GM12801 (cell line): ENCODE measurements around the gene TRMU.

ENCODE experiments used
- TF ChIP-seq, protein P1 (sequence below): IDR thresholded peaks from one replicate; pipeline ENCODE4 v1.5.1; 2011; ENCODE audit warnings: control low read depth; ENCODE audit not compliant: insufficient read length; ENCODE audit errors: extremely low read depth

TRMU gene

GRCh38 chr22:46360891-46361290, 25.4 kb downstream of the TRMU start:
- TF ChIP-seq, protein P1, sequence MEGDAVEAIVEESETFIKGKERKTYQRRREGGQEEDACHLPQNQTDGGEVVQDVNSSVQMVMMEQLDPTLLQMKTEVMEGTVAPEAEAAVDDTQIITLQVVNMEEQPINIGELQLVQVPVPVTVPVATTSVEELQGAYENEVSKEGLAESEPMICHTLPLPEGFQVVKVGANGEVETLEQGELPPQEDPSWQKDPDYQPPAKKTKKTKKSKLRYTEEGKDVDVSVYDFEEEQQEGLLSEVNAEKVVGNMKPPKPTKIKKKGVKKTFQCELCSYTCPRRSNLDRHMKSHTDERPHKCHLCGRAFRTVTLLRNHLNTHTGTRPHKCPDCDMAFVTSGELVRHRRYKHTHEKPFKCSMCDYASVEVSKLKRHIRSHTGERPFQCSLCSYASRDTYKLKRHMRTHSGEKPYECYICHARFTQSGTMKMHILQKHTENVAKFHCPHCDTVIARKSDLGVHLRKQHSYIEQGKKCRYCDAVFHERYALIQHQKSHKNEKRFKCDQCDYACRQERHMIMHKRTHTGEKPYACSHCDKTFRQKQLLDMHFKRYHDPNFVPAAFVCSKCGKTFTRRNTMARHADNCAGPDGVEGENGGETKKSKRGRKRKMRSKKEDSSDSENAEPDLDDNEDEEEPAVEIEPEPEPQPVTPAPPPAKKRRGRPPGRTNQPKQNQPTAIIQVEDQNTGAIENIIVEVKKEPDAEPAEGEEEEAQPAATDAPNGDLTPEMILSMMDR, result no peak

GRCh38 chr22:46361826-46362202, 26.3 kb downstream of the TRMU start:
- TF ChIP-seq, protein P1, result no peak

DNA sequence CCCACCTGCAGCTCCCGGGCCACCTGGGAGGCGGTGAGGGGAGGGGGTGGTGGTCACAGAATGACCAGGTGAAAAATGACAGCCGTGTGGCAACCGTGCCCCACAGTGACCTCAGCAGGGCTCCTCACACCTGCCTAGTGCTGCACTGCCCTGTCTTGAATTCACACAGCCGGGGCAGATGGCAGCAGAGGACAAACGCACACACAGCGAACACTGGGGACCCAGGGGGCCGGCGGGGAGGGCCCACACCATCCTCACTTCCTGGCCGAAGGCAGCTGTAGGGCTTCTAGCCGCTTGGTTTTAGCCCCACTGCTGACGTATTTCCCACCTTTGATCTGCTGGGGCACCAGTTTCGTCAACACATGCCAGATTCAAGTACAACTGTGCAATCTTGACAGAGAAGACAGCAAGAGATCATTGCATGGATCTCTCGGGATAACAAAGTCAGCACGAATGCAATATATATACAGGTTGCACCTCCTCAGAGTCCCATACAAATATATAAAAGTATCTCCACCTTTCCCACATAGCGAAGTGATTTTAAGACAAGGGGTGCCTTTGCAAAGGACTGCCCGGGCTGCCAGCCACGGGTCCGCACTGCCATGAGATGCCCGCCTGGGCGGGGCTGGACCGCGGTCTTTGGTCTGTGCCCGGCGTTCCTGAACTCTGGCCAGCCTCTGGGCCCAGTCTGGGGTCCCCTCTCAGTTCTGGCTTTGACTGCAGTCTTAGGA, 26.9 kb downstream of the TRMU start:
- TF ChIP-seq, protein P1, result no peak

- TF ChIP-seq, protein P1, result no peak
Observed at GRCh38 chr22:46362934-46363515, 27.5 kb downstream of the TRMU start.

GRCh38 chr22:46363611-46364321, 28.3 kb downstream of the TRMU start:
- TF ChIP-seq, protein P1, result no peak

DNA sequence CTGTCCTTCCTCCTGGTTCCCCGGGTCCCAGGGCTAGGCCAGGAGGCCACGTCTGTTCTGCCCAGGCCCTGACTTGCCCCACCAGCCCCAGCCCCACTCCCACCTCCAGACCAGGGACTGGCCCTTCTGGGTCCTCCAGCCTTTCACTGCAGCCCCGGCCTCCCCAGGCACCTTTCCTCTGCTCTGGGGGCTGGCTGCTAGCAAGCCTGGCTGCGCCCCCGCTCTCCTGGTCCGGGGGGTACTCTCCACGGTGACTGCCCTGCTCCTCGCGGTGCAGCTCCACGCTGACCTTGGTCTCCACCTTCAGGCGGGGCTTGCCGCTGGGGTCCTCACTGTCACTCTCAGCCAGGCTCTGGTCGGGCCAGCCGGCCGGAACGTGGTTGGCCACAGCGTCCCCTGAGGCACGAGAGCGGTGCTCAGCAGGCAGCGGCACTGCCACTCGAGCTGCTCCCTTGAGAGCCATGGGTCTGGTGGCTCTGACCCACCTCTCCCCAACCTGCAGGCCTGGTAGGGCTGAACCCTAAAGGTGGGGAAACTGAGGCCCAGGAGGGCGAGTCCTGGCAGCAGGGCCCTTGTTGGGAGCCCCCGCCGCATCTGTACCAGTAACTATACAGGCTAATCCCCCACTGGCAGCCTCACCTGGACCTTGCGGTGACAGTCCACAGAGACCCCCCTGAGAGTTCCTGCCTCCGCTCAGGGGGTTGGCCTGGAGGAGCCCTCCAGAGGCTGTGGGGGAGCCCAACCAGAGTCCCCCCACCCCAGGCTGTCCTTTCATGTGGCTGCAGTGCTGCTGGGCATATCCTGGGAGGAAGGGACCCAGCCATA, 29.0 kb downstream of the TRMU start:
- TF ChIP-seq, protein P1, result no peak

DNA sequence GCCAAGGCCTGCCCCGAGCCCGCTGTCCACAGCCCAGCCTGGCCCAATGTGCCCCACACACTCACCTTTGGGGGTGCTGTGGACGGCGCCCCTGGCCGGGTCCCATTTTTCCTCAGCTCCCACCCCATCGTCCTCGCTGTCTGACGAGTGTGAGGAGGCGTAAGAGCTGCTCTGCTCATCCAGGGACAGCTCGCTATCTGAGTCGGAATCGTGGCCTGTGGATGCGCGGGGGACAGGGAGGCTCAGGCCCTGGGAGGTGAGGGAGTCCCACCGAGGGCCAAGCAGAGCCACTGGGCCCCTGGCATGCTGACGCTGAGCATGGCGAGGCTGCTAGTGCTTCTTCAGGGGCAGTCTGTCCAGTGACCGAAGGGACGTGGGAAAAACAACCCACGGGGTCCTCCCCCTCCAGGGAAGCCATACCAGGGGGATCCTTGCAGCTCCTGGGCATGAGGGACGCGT, 29.7 kb downstream of the TRMU start:
- TF ChIP-seq, protein P1, result no peak
